ENCODE measurements around the gene AGTR1.
A peak's percentile ranks its signal among the peaks of the same experiment; 100 is the strongest.

AGTR1 gene

DNA sequence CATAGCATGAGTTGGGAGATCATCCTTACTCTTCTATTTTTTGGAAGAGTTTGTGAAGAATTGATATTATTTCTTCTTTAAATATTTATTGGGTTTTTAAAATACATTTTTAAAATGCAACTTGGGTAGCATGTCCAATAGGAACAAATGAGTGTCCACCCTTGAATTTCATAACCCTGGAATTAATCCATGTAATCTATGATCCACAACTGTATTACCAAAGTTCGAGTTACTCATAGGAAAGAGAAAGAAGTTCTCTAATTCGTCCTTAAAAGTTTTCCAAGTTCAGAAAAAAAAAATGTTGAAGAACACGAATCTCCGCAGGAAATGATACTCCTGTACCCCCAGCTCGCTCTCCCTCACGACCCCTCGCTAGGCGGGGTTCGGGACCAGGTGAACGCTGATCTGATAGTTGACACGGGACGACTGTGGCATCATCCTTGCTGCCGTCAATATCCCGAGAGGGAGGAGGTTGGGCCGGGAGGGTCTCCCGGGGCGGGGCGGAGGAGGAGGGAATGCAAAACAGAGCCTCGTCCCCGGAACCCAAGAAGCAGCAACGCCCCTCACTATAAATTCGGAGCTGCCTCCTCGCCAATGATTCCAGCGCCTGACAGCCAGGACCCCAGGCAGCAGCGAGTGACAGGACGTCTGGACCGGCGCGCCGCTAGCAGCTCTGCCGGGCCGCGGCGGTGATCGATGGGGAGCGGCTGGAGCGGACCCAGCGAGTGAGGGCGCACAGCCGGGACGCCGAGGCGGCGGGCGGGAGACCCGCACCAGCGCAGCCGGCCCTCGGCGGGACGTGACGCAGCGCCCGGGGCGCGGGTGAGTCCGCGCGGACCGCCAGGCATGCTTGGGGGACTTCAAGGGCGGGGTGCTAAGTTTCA lies at the start of gene AGTR1:
AGTR1 (plus strand) TSS at position 598 of the 884 bp plus-strand sequence. CDS start 43,133 bp downstream, outside the sequence.
- DNase-seq = no peak

DNA sequence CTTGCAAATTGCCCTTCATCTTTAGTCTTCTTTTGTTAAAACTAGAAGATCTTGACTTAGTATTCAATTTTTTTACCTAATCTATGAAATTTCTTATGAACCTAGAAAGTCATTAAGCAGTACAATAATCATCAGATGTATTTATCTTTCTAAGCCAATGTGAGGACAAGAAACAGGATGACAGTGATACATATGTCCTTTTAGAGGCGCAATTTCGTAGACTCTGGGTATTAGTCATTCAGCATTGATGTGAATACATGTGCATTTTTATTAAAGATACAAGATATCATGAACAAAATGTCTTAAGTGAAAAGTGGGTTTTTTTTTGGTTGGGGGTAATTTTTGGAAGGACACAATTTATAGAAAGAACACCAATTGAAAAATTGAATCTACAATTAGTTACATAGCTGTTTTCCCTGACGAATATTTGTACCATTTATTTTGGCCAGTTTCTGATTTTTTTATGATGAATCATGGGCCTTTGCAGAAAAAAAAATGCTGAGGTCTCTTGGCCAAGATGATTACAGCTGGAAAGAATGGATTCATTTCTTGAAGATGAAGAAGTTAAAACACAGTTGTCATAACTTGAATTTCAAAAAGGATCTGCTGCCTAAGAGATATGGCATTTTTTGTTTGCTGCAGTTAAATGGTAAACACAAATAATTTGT lies 48.9 kb upstream of the AGTR1 start:
- DNase-seq = no peak

DNA sequence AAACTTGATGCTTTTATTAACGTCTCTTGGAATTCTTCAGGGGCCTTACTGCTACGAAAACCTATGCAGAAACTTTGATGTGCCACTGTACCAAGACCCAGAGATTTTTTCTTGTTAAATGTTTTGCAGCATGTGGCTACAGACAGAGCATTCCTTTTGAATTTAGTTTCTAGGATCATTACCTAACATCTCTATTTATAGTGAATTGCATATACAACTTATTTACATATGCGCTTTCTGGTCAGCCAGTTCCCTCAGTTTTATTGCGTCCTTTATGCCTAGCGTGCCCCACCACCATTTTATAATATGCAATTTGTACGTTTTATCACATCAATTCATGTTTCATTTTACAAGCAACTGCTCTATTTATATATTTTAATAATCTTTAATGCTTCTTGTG lies 46.2 kb upstream of the AGTR1 start:
- DNase-seq = no peak

DNA sequence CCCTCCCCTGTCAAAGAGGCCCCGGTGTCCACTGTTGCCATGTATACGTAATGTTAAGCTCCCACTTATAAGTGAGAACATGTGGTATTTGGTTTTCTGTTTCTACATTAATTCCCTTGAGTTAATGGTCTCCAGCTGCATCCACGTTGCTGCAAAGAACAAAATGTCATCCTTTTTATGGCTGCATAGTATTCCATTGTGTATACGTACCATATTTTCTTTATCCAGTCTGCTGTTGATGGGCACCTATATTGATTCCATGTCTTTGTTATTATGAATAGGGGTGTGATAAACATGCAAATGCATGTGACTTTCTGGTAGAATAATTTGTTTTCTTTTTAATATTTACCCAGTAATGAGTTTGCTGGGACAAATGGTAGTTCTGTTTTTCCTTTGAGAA lies 43.3 kb upstream of the AGTR1 start:
- no peak for DNase-seq

DNA sequence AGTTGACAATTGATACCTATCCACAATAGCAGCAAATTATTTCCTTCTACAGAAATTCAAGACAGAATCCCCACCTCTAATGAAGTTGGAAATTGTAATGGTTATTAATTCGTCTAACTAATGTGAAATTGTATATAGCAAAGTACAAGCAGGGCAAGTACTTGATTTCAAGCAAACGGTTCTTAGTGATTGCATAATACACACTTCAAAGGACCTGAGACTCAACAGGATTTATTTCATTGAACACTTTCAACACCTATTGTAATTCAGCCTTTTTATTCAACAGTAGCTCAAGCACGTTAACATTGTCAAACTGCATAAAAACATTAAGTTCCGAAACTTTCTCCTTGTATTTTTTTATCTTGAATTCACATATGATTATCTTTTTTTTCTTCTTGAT lies 40.2 kb upstream of the AGTR1 start:
- no peak for DNase-seq

DNA sequence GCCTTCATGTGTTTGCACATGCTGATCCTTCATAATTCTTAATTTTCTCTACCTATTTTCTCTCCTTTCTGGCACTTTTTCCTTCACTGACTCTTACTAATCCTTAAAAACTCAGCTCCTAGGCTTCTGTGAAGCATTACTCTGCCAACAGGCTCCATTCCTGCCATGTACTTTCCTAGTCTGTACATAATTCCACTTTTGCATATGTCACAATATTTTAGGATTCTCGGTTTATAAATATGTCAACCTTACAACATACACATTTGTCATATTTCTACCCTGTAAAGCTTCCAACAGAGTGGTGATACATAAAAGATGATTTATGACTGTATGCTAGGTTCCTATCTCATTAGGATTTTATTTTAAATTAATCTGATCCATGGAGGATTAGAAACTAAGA lies 38.2 kb upstream of the AGTR1 start:
- DNase-seq = no peak

DNA sequence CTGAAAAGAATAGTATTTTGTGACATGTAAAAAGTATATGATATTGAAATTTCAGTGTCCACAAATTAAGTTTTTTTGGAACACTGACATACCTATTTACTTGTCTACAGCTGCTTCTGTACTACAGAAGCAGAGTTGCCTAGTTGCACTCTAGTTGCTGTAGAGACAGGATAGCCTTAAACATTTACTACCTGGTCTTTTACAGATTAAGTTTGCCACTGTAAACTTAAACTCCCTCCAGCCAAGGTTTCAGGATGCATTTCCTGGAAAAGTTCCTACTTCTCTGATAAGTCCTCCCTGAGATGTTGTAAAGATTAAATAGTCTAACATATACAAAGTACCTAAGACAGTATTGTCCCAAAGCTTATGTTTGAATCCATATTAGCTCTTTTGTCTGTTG lies 17.4 kb upstream of the AGTR1 start:
- no peak for DNase-seq

DNA sequence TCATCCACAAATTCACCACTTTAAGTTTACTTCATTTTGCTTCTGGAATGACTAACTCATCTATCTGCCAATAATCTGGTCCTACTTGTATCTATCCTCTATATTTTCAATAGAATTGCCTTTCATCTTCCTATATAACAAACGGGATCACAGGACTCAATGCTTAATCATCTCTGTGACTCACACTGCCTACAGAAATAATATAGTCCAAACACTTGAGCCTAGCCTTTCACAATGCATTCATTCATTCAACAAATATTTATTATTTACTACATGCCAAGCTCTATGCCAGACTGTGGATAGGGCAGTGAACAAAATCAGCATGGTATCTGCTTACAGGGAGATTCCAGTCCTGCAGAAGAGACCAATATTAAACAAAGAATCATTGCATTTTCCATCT lies 16.6 kb upstream of the AGTR1 start:
- no peak for DNase-seq

DNA sequence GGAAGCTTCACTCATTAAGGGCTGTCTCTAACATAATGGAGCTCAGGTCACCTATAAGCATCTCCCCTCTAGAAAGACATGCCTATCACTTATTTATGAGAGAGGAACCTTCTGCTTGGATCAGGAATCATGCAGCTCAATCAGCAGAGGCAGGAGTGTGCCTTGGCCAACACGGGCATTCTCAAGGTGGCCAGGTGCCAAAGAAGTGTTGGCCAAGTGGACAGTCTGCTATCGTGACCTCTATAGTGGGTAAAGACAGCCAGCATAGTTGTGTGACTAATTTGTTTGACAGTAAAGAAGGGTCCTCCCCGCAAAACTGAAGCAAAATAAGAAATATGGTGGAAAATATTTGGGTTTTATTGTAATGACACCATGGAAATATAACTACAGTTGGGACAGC lies 14.7 kb upstream of the AGTR1 start:
- no peak for DNase-seq

DNA sequence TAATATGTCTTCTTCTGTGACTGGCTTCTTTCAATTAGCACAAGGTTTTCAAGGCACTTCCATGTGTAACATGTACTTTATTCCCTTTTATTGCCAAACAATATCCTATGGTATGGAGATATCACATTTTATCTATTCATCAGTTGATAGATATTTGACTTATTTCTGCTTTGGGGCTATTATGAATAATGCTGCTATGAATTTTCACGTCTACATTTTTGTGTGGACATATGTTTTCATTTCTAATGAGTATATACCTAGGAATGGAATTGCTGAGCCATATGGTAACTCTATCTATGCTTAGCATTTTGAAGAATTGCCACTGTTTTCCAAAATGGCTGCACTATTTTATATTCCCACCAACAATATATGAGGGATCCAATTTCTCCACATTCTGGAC lies 3.6 kb upstream of the AGTR1 start:
- DNase-seq = no peak

DNA sequence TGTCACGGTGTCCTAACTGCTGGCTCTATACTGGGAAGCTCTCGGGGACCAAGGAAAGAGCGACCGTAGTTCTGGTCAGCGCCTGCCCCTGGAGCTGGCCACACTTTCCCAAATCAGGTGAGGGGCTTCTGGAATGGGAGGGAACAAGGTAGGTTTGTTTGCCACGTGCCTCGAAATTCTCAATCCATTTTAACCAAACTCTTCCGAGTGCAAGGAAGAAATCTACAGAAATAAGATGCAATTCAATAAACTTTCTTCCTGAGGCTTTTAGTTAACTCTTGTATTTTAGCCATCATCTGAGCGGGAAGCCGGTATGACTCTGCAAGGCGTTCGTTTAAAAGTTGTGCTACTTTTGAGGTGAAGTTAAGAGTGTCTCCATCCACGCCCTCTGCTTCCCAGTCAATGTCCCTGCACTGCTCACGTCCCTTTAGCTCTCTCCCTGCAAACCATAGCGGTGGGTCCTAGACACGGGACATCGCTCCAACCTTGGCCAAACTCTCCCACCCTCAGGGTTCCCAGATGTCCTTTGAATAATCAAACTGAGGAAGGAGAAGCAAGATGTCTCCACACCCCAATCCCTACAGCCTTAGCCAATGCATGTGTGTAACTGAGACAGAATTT lies 597 bp downstream of the AGTR1 start:
- no peak for DNase-seq

DNA sequence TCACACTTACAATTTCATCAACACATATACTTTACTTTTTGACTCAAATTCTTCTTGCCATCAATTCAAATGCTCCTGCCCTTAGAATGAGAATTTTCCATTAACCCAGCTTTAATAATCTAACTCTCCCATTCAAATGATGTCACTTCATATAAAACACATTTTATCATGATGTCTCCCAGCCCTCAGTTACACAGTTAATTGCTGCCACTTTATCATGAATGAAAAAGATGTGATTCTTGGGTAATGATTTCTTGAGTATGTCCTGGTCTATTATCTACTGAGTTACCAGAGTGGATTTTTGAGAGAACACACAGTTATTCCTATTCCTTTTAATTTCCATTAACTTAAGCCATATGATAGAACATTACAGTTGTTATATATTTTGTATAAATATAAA lies 7.6 kb downstream of the AGTR1 start:
- DNase-seq = no peak

DNA sequence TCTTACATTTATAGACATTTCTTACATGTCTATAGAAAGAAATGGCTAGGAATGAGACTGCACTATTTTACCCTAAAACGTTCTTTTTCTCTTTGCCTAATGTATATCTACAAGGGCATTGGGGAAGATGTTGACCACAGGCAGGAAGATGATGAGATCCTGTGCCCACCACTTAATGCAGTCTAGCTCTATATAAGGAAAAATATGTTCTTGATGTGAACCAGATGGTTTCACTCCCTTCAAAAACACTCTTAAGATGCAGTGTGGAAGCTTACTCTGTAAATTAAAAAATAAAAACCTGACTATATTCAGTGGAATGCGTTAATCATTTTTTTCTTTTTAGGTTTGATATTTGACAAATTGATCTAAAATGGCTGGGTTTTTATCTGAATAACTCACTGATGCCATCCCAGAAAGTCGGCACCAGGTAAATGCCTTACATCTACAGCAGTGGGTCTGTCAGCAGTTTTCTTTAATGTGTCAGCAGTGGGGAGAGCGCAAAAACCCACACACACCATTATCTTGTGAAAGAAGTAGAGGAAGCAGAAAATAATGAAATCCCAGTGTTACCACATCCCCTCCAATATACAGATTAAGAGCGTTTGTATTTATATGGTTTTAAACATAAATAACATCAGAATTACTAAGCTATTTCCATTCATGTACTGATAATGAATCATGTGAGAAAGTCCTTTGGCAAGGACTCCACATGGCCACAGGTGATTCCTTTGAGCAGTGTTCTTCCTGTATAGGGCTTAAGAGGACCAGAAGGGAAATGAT lies 10.1 kb downstream of the AGTR1 start:
- DNase-seq = peak; percentile 44 to 49

DNA sequence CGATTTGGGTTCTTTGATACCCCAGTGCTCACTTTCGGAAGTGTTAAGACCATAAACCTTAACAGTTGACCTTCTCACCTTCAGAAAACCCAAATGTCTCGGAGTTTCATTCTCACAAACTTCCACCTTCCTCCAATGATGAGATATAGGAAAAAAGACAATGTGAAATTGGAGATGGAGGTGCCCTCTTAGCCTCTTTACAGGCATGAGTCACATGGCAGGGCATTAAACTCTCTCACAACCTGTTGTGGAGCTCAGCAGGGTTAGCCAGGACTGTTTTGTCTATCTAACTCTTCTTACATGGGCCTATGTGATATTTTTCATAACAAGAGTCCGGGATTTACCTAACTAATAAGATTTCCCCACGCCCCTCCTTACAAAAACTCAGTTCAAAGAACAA lies 10.7 kb downstream of the AGTR1 start:
- DNase-seq = no peak

DNA sequence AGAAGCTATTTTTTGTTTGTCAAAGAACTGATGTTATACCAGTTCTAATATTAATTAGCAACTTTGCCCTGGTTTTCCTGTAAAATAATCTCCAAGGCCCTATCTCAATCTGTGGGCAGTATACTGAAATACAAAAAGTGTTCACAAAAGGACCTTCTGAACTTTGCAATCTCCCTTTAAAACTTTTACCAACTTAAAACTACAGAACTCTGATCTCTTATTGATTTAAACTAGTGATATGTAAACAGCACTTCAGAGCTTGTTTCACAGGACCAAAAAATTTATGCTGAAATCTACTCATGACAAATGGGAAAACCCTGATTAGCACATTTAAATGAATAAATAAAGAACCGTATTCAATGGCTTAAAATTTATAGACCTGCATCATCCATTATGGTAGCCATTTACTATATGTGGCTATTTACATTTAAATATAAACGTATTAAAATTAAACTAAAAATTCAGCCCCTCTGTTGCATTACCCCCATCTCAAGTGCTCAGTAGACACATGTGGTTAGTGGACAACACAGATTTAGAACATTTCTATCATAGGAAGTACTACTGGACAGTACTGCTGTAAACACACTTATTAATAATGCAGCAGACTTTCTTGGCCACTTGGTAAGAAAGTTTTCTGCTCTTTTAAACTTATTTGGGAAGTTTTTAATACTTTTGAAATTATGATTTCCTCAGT lies 12.0 kb downstream of the AGTR1 start:
- DNase-seq = no peak

DNA sequence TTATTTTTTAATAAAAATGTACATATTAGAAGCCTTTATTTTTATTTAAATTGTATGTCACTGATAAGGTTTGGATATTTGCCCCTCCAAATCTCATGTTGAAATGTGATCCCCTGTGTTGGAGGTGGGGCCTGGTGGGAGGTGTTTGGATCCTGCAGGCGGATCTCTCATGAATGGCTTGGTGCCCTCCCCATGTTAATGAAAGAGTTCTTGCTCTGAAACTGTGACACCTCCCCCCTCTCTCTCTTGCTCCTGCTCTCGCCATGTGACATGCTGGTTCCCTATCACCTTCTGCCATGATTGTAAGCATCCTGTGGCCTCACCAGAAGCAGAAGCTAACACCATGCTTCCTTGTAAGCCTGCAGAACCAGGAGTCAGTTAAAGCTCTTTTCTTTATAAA lies 13.0 kb downstream of the AGTR1 start:
- no peak for DNase-seq

DNA sequence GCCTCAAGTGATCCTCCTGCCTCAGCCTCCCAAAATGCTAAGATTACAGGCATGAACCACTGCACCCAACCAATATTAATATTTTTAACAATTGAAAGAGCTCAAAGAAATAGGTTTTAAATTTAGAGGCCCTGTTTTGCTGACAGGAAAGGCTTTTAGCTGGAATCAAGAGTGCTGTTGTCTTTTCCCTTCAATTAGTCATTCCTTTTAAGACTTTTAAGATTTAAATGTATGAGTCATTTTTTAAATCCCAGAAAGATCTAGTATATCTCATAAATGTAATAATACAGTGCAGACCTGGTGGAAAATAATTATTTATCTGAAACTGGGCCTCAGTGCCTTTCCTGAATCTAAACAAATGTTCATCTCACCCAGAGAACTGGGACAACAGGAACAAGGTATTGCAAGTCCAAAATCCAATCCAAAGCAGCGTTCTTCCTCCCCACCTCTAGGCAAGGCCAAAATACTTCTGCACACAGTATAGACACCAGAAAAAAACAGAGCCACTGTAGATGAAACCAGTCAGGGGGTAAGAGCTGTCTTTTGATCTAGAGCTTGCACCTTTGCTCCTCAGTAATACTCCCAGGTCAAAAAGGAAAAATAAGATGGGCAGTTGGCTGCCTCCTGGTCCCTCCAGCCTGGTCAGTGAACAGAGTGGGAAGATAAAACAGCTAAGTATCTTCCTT lies 14.4 kb downstream of the AGTR1 start:
- no peak for DNase-seq

DNA sequence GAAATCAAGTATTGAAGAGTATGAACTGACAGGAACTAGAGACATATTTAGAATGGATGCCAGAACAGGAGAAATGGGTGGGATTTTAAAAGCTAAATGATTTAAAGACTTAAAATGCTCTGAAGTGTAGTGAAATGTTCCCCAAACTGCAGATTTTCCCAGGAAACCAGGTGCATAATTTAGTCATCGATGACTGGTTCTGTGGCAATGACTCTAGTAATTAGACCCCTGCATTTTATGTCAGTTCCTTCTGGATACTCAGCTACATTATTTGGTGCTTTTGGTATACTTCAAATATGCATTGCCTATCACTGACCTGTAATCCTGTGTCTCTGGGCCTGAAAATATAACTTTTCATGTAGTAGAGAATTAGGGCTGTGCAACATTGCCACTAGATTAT lies 16.8 kb downstream of the AGTR1 start:
- no peak for DNase-seq

DNA sequence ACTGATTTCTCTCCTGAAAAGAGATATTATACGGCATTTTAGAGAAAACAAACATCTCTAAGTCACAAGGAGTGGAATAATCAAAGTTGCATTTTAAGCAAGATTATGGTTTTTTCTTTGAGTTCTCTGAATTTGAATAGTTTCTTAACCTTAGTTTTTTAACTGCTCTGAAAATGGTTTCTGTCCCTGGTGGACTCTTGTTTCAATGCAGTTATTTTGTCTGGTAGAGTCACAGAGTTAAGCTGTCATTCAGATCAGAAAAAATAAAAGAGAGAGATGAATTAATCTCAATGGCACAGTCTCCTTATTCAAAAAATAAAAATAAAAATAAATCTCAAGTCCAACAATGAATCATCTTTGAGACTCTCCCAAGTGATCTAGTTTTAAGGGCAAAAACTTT lies 19.0 kb downstream of the AGTR1 start:
- no peak for DNase-seq

DNA sequence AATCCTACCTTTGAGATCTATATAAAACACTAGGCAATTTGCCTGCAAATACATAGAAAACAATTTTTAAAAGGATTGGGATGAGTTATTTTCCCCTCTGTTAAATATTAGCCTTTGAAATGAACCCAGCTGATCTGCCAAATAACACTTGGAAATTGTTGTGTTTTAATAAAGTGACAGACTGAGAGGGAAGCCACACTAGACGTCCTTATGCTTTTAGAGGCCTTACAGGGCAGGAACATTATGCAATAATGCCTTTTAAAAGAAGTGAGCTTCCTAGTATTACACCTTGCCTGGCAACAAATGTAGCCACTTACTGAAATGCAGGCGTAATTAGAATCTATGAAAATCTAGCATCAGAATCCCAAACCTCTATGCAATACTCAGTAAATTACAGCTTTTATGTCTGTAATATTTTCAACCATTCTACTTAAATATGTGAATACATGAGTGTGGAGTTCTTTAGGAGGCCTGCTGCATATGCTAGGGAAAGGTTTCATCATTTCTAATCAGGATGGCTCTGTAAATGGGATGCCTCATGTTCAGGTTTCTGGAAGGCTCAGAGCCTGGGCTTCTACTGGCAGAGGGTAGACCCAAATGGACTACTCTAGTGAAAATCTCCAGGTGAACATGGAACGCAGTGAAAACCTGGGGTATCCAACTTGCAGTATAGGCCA lies 20.3 kb downstream of the AGTR1 start:
- peak; percentile 17 to 22 for DNase-seq
